Measurements from ENCODE around the gene KCNH8. TPM values are rescaled to one million over a fixed set of nuclear protein-coding genes. Genes with fewer than 3 reads are reported as not detected.
"Not testable (repeated sequence)": the region's sequence is repeated elsewhere in the genome, so short reads cannot be mapped to it uniquely, and the experiment has no call there.

The KCNH8 gene
- total RNA-seq, 1 donor from 2014 or later = not detected

- Mint-ChIP-seq H3K4me1 (ENCODE audit: low read depth) (no peaks in the 10 kb centered on the region), H3K9me3 (no peaks in the 10 kb centered on the region), H3K27ac (no peak overlapping the region), H3K27me3 (ENCODE audit: insufficient read depth) (peaks cover 3% of the 10 kb centered on the region), H3K4me3 (no peak overlapping the region), H3K36me3 (ENCODE audit: low read depth) (no peaks in the 10 kb centered on the region)
- intact Hi-C loops (cut with micrococcal nuclease) = no loop called here
- no peak for DNase-seq (ENCODE audit: low spot score)
Measured at GRCh38 chr3:19199131-19199530, 50.8 kb downstream of the KCNH8 start.

GRCh38 chr3:19202303-19202702 lies 54.0 kb downstream of the KCNH8 start:
- H3K27ac Mint-ChIP-seq = no peak overlapping the region
- H3K4me3 Mint-ChIP-seq = no peak overlapping the region
- H3K36me3 Mint-ChIP-seq (ENCODE audit: low read depth) = no peaks in the 10 kb centered on the region
- intact Hi-C loops (cut with micrococcal nuclease) = no loop called here
- DNase-seq (ENCODE audit: low spot score) = no peak
- H3K4me1 Mint-ChIP-seq (ENCODE audit: low read depth) = no peaks in the 10 kb centered on the region
- no peaks in the 10 kb centered on the region for H3K9me3 Mint-ChIP-seq
- H3K27me3 Mint-ChIP-seq (ENCODE audit: insufficient read depth) = peaks cover 7% of the 10 kb centered on the region

GRCh38 chr3:19202754-19203153 lies 54.4 kb downstream of the KCNH8 start:
- H3K36me3 Mint-ChIP-seq (ENCODE audit: low read depth) = no peaks in the 10 kb centered on the region
- no peaks in the 10 kb centered on the region for H3K9me3 Mint-ChIP-seq
- H3K27ac Mint-ChIP-seq = no peak overlapping the region
- H3K27me3 Mint-ChIP-seq (ENCODE audit: insufficient read depth) = peaks cover 7% of the 10 kb centered on the region
- no peak overlapping the region for H3K4me3 Mint-ChIP-seq
- DNase-seq (ENCODE audit: low spot score) = no peak
- no peaks in the 10 kb centered on the region for H3K4me1 Mint-ChIP-seq (ENCODE audit: low read depth)
- intact Hi-C loops (cut with micrococcal nuclease) = no loop called here

- H3K4me1 Mint-ChIP-seq (ENCODE audit: low read depth) = no peaks in the 10 kb centered on the region
- H3K9me3 Mint-ChIP-seq = no peaks in the 10 kb centered on the region
- no peak overlapping the region for H3K27ac Mint-ChIP-seq
- no peak for DNase-seq (ENCODE audit: low spot score)
- intact Hi-C loops (cut with micrococcal nuclease) = no loop called here
- H3K4me3 Mint-ChIP-seq = no peak overlapping the region
- peaks cover 7% of the 10 kb centered on the region for H3K27me3 Mint-ChIP-seq (ENCODE audit: insufficient read depth)
- H3K36me3 Mint-ChIP-seq (ENCODE audit: low read depth) = no peaks in the 10 kb centered on the region
Measured at GRCh38 chr3:19206540-19206939, 58.2 kb downstream of the KCNH8 start.

GRCh38 chr3:19213603-19214220 lies 65.4 kb downstream of the KCNH8 start:
- no peaks in the 10 kb centered on the region for H3K36me3 Mint-ChIP-seq (ENCODE audit: low read depth)
- no peaks in the 10 kb centered on the region for H3K27me3 Mint-ChIP-seq (ENCODE audit: insufficient read depth)
- no peaks in the 10 kb centered on the region for H3K4me1 Mint-ChIP-seq (ENCODE audit: low read depth)
- DNase-seq (ENCODE audit: low spot score) = no peak
- intact Hi-C loops (cut with micrococcal nuclease) = no loop called here
- H3K4me3 Mint-ChIP-seq = no peak overlapping the region
- no peak overlapping the region for H3K27ac Mint-ChIP-seq
- H3K9me3 Mint-ChIP-seq = no peaks in the 10 kb centered on the region

- no peaks in the 10 kb centered on the region for H3K9me3 Mint-ChIP-seq
- H3K4me1 Mint-ChIP-seq (ENCODE audit: low read depth) = no peaks in the 10 kb centered on the region
- intact Hi-C loops (cut with micrococcal nuclease) = no loop called here
- H3K27me3 Mint-ChIP-seq (ENCODE audit: insufficient read depth) = no peaks in the 10 kb centered on the region
- DNase-seq (ENCODE audit: low spot score) = no peak
- no peak overlapping the region for H3K27ac Mint-ChIP-seq
- H3K4me3 Mint-ChIP-seq = no peak overlapping the region
- H3K36me3 Mint-ChIP-seq (ENCODE audit: low read depth) = no peaks in the 10 kb centered on the region
Measured at GRCh38 chr3:19215427-19215826, 67.1 kb downstream of the KCNH8 start.

- H3K36me3 Mint-ChIP-seq (ENCODE audit: low read depth) = no peaks in the 10 kb centered on the region
- DNase-seq (ENCODE audit: low spot score) = no peak
- H3K4me1 Mint-ChIP-seq (ENCODE audit: low read depth) = no peaks in the 10 kb centered on the region
- H3K27ac Mint-ChIP-seq = no peak overlapping the region
- H3K9me3 Mint-ChIP-seq = no peaks in the 10 kb centered on the region
- intact Hi-C loops (cut with micrococcal nuclease) = no loop called here
- no peak overlapping the region for H3K4me3 Mint-ChIP-seq
- H3K27me3 Mint-ChIP-seq (ENCODE audit: insufficient read depth) = no peaks in the 10 kb centered on the region
Measured at GRCh38 chr3:19216669-19217337, 68.5 kb downstream of the KCNH8 start.

- H3K36me3 Mint-ChIP-seq (ENCODE audit: low read depth) = no peaks in the 10 kb centered on the region
- intact Hi-C loops (cut with micrococcal nuclease) = no loop called here
- no peak overlapping the region for H3K27ac Mint-ChIP-seq
- H3K4me1 Mint-ChIP-seq (ENCODE audit: low read depth) = no peaks in the 10 kb centered on the region
- H3K9me3 Mint-ChIP-seq = no peaks in the 10 kb centered on the region
- H3K4me3 Mint-ChIP-seq = no peak overlapping the region
- DNase-seq (ENCODE audit: low spot score) = no peak
- H3K27me3 Mint-ChIP-seq (ENCODE audit: insufficient read depth) = no peaks in the 10 kb centered on the region
Measured at GRCh38 chr3:19220311-19220710, 72.0 kb downstream of the KCNH8 start.

GRCh38 chr3:19221081-19221480 lies 72.8 kb downstream of the KCNH8 start:
- intact Hi-C loops (cut with micrococcal nuclease) = no loop called here
- H3K9me3 Mint-ChIP-seq = no peaks in the 10 kb centered on the region
- no peaks in the 10 kb centered on the region for H3K36me3 Mint-ChIP-seq (ENCODE audit: low read depth)
- no peaks in the 10 kb centered on the region for H3K27me3 Mint-ChIP-seq (ENCODE audit: insufficient read depth)
- no peak overlapping the region for H3K27ac Mint-ChIP-seq
- DNase-seq (ENCODE audit: low spot score) = no peak
- H3K4me3 Mint-ChIP-seq = no peak overlapping the region
- no peaks in the 10 kb centered on the region for H3K4me1 Mint-ChIP-seq (ENCODE audit: low read depth)

- Mint-ChIP-seq H3K27ac (no peak overlapping the region), H3K27me3 (ENCODE audit: insufficient read depth) (peaks cover 2% of the 10 kb centered on the region), H3K4me3 (no peak overlapping the region), H3K9me3 (no peaks in the 10 kb centered on the region), H3K4me1 (ENCODE audit: low read depth) (no peaks in the 10 kb centered on the region), H3K36me3 (ENCODE audit: low read depth) (no peaks in the 10 kb centered on the region)
- DNase-seq (ENCODE audit: low spot score) = no peak
- intact Hi-C loops (cut with micrococcal nuclease) = no loop called here
Measured at GRCh38 chr3:19226479-19226878, 78.2 kb downstream of the KCNH8 start.

GRCh38 chr3:19228167-19228566 lies 79.9 kb downstream of the KCNH8 start:
- Mint-ChIP-seq H3K27ac (no peak overlapping the region), H3K9me3 (no peaks in the 10 kb centered on the region), H3K4me3 (no peak overlapping the region), H3K27me3 (ENCODE audit: insufficient read depth) (peaks cover 2% of the 10 kb centered on the region), H3K36me3 (ENCODE audit: low read depth) (no peaks in the 10 kb centered on the region), H3K4me1 (ENCODE audit: low read depth) (no peaks in the 10 kb centered on the region)
- intact Hi-C loops (cut with micrococcal nuclease) = no loop called here
- no peak for DNase-seq (ENCODE audit: low spot score)

GRCh38 chr3:19229086-19229485 lies 80.8 kb downstream of the KCNH8 start:
- no peaks in the 10 kb centered on the region for H3K36me3 Mint-ChIP-seq (ENCODE audit: low read depth)
- no peaks in the 10 kb centered on the region for H3K9me3 Mint-ChIP-seq
- peaks cover 4% of the 10 kb centered on the region for H3K27me3 Mint-ChIP-seq (ENCODE audit: insufficient read depth)
- no peak overlapping the region for H3K4me3 Mint-ChIP-seq
- no peak for DNase-seq (ENCODE audit: low spot score)
- no peak overlapping the region for H3K27ac Mint-ChIP-seq
- no peaks in the 10 kb centered on the region for H3K4me1 Mint-ChIP-seq (ENCODE audit: low read depth)
- intact Hi-C loops (cut with micrococcal nuclease) = no loop called here

GRCh38 chr3:19229881-19230280 lies 81.6 kb downstream of the KCNH8 start:
- H3K27ac Mint-ChIP-seq; H3K4me1 Mint-ChIP-seq (ENCODE audit: low read depth); DNase-seq (ENCODE audit: low spot score); H3K4me3 Mint-ChIP-seq; H3K36me3 Mint-ChIP-seq (ENCODE audit: low read depth); intact Hi-C loops (cut with micrococcal nuclease); H3K9me3 Mint-ChIP-seq; H3K27me3 Mint-ChIP-seq (ENCODE audit: insufficient read depth): not testable (repeated sequence)

Data from activated T-helper 1 cell treated with anti-CD3 and anti-CD28 coated beads, Interleukin-12 subunit alpha, Interleukin-12 subunit beta, Interleukin-2, Interleukin-4 antibody, amounts not matched to agents 30 ng/mL and 10 ng/mL and 1 ng/mL, durations not matched to agents 14 hours and 24 hours and 36 hours (primary cell).